NOMO-1 (cell line): ENCODE results near the gene CLASRP.

Experiments used
- DNase-seq, 2 experiments: peaks; one replicate each; lab custom pipeline; 2025; ENCODE audit not compliant: unreplicated experiment in 2 of 2; lab: John Stamatoyannopoulos, UW

The CLASRP gene

DNA sequence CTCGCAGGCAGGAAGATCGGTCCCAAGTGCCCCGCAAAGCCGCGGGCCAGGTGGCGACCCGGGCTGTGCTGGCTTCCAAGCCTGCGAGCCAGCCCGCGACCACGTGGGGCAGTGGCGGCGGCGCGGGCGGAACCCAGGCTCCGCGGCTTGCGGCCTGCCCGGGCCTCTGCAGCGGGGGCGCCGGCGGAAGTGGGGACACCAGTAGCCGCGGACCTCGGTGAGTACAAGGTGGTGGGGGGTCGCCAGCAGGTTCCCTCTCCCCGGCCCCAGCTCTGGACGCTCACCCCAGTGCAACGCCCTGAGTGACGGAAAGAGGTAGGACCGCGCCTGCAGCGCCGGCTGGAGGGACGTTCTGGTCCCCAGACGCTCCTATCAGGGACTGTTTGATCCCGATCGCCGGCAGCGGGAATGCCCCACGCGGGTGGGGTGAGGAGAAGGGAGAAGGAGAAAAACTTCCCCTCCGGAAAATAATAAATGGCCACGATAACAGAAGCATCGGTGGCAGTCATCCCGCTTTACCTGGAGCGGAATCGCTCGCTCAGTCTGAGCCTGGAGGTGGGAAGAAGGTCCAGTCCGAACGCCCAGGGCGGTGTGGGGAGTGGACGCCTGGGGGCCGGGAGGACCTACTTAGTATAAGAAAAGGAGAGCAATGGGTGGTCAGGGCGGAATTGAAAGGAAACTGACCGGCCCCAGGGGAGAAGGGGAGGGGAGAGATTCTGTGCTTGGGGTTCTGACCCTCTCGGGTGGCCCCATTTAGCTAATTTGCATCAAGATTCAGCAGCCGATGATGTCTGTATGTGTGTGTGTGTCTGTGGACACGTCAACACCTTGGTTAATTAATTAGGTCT is 40.4 kb downstream of the CLASRP start, which contains the start of gene GEMIN7:
TSS of gene GEMIN7 (plus strand) at position 198 of the 848 bp plus-strand sequence. CDS start 10,855 bp downstream, outside the sequence.
- DNase-seq: peak; percentile 59 to 80

DNA sequence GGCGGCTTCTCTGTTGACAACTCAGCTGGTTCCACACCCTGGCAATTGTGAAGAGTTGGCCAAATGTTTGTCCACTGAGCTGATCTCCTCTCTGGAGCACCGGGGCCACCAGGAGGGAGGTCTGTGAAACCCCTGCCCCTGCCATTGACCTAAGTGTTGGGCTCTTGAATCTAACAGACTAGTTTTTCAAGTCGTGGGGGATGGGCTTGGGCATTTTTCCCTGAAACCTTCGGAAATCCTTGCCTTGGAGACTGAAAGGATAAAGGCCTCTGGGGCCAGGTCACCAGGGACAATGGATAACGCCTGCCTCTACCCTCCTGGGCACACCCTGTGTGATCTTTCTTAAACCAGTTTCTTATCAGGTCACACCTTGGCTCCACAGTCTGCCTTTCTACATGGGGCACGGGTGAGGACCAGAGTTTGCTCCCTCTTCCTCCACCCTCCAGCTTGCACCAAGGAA is 41.1 kb downstream of the CLASRP start:
- DNase-seq: no peak

DNA sequence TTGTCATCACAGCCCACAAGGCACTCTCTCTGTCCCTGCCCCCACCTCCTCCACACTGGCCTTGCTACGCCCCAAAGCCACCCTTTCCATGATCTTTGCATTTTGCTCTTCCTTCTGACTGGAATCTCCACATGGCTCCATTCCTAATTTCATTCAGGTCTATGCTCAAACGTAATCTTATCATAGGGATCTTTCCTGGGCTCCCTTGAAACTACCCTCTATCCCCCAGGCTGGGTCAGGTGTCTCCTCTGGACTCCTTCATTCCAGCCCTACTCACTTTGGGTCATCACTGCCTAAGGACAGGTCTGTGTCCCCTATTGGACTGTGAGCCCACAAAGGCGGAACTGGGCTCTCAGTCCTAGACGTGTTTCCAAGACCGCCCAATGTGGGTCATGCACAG is 43.3 kb downstream of the CLASRP start:
- DNase-seq: no peak

DNA sequence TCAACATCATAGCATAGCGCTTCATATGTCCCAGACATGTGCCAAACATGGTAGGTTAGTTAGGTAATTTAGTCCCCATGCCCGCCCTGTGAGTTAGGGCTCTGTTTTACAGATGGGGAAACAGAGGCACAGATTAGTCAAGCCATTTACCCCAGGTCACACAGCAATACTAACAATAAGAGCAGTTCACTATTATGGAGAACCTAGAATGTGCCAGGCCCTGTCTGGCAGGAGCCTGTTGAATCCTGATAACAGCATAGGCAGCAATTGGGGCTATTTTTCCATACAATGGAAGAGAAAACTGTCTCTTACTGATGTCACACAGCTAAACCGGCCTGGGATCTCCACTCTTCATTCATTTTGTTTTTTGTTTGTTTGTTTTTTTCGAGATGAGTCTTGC is 47.6 kb downstream of the CLASRP start:
- no peak for DNase-seq

DNA sequence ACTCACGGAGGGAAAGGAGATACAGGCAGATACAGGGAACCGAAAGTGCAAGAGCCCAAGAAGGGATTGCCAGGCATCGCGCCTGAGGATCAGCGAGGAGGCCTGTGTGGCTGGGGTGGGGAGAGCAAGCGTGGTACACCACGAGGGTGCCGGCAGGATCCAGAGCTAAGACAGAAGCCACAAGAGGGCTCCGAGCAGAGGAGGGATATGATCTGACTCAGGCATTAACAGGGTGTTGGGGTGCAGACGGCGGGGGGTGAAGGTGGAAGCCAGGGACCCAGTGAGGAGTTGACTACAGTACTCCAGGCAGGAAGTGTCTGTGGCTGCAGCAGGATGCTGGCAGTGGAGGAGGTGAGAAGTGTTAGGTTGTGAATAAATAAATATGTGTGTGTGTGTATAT is 48.7 kb downstream of the CLASRP start:
- no peak for DNase-seq

DNA sequence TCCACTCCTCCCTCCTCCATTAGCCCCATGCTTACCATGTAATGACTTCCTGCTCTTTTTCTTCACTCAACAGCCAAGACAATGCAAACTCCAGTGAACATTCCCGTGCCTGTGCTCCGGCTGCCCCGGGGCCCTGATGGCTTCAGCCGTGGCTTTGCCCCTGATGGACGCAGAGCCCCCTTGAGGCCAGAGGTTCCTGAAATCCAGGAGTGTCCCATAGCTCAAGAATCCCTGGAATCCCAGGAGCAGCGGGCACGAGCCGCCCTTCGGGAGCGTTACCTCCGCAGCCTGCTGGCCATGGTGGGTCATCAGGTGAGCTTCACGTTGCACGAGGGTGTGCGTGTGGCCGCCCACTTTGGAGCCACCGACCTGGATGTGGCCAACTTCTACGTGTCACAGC is 51.2 kb downstream of the CLASRP start:
- no peak for DNase-seq

DNA sequence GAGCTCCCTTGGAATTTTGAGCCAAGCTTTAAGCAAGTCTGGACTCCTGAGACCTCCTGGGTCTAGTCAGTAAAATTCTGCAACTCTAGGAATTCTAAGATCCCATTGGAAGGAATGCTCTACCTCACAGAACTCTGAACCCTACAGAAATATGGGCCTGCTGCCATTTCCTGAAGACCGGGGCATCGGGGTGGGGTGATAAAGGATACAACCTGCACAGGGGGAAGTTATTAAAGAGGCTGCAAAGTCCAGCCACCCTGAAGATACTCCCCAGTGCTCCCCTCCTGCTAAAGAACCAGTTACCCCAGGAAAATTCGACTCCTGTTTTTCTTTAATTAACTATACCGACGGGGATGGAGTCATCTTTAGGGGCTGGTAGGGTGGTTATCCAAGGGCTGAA is 51.8 kb downstream of the CLASRP start:
- DNase-seq: no peak

DNA sequence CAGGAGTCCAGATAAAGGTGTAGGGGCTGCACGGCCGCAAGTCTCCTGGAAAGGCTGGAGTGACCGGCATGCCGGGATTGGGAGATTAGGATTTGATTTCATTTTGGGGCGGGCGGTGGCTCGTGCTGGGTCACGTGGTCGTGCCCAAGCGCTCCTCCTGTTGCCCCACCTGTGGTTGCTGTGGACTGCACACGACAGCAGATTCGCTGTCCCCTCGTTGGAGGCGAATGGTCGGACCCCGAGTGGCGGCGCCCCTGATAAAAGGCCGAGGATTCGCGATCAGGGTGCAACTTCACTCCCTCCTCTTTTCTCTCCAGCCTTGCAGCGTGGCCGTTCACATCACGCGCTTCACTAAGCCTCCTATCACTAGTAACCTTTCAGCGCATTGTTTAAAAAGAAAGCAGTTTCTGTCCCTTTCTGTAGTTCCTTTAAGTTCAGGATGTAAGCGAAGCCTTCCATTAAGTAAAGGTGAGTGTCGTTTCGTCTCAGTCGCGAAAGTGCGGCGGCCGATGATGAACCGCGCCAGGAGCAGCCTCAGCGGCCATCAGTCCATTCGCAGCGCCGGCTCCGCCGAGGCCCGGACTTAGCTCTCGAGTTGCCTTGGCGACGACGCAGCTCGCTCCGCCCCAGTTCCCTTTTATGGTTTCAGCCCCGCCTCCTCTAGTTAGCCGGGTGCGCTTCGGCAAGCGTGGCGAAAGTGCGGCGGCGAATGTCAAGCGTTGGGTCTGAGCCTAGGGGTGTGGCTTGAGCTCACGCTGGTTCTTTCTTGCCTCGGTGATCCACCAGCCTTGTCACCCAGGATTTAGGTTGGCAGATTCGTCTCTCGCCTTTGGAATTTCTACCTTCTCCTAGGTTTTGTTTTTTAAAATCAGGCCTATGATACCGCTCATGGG is 52.4 kb downstream of the CLASRP start:
- DNase-seq: peak; percentile 95 to 97

DNA sequence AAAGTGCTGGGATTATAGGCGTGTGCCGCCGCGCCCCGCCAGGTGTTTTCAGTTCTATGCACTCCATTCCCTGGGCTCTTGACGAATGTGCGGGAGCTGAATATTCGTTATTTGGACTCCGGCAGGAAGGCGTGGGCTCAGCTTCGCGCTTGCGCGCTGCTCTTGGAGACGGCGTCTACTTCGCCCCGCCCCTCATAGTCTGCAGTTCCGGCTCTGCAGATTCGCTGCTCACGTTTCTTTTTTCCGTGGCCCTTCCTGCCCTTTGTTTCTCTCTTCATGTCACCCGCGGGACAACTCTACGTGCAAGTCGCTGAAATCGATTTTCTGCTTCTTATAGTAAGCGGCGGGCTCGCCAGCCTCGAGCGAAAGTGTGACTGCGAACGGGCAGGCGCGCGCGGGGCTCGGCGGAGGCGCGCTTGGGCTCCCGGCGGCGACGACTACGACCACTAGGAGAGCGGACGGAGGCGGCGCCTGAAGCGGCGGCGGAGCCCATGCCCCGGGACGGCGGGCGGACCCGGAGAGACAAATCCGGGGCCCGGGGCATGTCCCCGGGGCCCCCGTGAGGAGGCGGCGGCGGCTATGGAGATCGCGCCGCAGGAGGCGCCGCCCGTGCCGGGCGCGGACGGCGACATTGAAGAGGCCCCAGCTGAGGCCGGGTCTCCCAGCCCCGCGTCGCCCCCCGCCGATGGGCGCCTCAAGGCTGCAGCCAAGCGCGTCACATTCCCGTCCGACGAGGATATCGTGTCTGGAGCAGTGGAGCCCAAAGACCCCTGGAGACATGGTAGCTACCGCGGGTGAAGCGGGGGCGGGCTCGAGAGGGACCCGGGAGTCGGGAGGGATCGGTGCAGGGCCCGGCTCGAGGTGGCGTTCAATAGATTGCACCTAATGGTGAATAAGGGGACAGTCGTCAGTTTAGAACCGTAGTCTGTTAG is 54.2 kb downstream of the CLASRP start, which contains the start of gene PPP1R37:
TSS of gene PPP1R37 (plus strand) at position 433 of the 932 bp plus-strand sequence. CDS start at position 580, 147 bp downstream.
- DNase-seq: peak; percentile 92 to 94

DNA sequence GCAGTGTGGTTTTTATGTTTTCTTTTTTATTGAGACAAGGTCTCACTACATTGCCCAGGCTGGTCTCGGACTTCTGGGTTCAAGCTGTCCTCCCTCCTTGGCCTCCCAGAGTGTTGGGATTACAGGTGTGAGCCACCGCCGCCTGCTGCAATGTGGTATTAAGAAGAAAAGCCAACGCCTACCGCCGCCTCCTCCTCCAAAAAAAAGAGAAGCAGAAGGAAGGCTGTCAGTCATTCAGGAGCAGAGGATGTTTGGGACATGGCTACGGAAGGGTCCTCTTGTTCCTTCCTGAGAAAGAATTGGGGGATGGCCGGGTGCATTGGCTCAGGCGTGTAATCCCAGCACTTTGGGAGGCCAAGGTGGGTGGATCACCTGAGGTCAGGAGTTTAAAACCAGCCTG is 55.3 kb downstream of the CLASRP start:
- no peak for DNase-seq

DNA sequence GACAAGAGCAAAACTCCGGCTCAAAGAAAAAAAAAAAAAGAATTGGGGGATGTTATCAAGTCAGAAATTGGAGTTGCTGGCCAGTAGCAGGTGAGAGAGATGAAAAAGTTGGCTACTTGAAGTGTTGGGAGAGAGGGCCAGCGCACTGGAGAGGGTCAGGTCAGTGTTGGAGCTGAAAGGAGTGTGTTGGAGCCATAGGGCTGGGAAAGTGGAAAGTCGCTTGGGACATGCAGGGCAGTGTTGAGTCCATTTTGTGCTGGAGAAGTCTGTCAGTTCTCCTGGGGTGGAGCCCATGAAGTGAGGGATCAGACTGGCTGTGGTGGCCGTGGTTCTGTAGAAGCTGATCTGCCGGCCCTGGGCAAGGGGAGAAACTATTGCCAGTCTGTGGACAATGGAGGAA is 55.9 kb downstream of the CLASRP start:
- DNase-seq: no peak

DNA sequence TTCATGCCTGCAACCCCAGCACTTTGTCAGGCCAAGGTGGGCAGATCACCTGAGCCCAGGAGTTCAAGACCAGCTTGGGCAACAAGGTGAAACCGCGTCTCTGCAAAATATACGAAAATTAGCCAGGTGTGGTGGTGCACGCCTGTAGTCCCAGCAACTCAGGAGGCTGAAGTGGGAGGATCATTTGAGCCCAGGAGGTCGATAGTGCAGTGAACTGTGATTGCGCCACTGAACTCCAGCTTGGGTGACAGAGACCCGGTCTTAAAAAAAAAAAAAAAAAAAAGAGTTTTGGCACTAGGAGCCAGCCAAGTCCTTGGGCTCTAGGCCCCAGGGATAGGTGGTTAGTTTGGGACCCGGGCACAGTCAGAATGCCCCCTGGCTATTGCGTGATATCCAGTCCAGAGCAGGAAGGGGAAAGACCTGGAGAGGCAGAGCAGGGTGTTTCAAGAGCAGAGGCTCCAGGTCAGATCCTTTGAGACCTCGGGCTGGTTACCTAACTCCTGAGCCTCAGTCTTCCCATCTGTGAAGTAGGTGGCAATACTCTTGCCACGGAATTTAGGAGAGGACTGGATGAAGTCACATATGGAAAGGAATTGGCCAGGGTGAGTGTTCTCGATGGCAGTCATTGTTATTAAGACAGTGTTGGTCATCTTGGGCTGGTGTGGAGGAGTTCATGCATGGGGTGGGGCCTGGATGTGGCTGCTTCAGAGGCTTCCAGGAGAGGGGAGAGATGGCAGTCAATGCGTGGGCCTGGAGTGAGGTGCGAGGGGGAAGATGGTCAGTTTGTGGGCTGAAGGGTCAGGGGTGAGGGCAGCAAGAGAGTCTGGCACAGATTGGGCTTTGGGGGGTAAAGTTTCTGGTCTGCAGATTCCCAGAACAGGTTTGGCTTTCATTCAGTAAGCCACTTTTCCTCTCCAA is 56.9 kb downstream of the CLASRP start:
- DNase-seq: no peak

DNA sequence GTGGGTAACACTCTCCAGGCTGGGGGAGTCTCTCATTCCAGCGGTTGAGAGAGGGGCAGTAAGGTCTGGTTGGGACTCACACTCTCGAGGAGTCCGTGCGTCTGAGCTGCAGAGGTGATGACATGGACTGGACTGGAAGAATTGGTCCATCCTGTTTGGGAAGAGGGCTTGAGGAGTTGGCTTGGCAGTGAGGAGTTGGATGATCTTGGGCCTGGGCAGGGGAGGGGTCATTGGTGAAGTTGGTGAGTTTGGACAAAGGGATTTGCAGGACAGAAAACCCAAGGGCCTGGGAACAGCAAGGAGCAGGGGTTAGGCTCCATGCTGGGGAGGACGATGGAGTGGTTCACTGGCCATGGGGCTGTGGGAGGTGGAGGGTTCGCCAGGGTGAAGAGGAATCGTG is 57.9 kb downstream of the CLASRP start:
- DNase-seq: no peak

DNA sequence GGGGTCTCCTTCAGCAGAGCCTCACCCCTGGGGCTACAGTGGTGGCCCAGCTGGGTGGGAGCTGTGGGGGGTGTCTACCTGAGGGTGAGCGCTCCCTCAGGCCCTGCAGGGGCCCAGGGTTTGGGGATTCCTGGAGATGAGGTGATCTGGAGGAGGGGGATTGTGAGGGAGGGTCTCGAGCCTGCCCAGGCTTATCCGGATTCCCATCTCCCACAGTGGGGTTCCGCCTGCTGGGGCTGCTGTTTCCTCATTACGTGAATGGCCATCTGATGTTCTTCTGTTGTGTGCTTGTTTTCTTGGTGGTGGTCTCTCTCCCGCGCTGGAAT is 58.6 kb downstream of the CLASRP start:
- DNase-seq: no peak

DNA sequence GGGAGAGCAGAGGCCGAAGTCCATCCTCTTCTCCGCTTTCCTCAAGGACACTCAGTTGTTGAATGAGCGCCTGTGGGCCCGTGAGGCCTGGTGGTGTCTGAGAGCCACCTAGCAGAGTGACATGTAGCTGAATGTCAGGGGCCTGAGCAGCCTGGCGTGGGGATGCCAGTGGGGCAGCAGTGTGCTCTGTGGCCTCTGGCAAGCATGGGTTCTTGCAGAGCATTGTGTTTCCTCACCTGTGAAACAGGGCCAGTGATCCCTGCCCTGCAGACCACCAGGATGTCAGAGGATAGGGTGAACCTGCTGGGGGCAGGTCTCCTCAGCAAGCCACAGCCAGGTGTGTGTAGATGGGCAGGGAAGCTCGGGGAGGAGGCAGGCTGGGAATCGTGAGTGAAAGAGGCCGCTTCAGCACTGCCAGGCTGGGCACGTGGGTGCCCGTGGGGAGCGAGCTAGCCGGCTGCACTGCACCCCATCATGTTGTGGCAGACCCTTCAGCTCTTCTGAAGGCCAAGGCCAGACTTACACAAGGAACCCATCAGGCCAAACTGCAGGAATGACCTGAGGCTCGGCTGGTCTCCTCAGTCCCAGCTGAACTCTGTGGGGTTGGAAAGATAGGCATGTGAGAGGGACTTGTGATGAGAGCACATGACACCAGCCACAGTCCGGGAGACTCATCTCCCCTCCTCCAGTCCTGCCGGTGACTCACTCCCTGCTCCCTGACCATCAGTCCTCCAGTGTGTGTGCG is 59.1 kb downstream of the CLASRP start:
- no peak for DNase-seq

DNA sequence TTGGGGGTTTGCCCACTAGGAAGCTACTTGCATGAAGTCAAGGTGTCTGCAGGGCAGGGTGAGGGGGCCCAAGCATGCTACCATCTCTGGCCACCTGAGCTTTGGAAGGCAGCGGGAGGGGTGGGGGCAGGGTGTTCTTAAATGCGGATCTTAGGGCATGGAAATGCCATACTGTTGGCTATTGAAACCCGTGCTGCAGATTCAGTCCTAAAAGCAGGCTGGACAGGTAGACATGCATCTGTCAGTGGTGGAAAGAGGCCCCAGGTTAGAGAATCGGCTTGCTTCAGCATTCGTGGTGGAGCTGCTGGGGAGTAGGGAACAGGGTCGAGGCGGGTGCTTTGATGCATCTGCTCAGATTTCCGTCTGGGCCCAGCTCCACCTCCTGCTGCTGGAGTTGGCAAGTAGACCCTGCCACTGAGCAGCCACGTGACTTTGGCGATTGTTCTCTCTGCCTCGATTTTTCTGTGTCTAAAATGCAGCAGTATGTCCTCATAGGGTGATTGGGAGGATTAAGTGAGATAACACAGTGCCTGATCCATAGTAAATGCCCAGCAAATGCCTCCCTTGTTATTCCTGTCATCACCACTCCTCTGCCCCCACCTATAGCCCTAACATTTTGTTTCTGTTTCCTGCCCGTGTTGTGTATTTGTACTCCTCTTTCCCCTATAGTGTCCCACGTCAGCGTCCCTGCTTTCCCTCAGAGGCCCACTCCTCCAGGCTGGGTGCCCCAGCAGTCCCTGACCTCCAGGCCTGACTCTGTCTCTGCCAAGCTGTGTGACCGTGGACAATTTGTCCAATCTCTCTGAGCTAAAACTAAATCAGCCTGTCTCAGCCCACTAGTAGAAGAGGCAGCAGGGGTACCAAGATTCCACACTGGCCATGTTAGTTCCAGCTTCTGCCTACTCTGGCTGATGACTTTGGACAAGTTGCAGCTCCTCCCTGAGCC is 59.9 kb downstream of the CLASRP start:
- no peak for DNase-seq

DNA sequence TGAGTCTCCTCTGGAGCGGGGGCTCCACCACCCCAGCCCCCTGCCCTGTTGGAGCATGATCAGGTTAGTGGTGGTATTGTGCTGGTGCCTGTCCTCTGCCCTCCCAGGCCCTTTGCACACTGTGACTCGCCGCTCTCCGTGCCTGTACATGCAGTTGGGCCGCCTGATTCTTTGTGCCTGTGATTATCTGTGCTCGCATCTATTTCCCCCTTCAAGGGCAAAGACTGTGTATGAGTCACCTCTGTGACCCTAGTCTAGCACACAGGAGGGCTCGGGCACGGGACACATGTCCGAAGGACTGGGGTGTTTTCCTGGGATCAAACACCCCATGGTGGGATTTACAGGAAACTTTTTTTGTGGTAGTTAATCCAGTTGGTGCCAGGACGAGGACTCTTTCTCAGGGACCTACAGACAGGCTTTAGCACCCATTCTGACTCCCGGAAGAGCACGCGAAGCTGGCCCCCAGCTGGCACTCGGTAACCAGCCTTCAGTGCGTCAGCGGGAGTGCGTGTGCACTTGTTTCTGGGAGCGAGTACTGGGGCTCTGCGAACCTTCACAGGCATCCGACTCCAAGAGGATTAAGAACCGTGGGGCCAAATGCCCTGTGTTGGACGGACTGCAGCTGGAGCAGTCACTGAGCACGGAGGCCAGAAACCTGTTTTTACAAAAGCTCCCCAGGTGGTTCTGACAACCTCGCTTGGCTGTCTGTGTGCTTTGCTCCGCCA is 60.8 kb downstream of the CLASRP start:
- DNase-seq: no peak
